CD1c-positive myeloid dendritic cell (primary cell): ENCODE data around the gene LRIG1.

Experiments used
- DNase-seq: peaks from one replicate; pipeline ENCODE4 v3.0.0-alpha.2; 2016; ENCODE audit errors: extremely low spot score

LRIG1 gene

GRCh38 chr3:66504850-66505641 is 4.2 kb upstream of the LRIG1 start:
- no peak for DNase-seq

- no peak for DNase-seq
These were observed 2.2 kb upstream of the LRIG1 start for GRCh38 chr3:66502981-66503380.

- DNase-seq: no peak
These were observed 1.5 kb upstream of the LRIG1 start for GRCh38 chr3:66502245-66502874.

GRCh38 chr3:66501483-66502244 is 842 bp upstream of the LRIG1 start:
- no peak for DNase-seq

GRCh38 chr3:66499881-66500575 is 794 bp downstream of the LRIG1 start:
- peak; percentile 34 for DNase-seq

GRCh38 chr3:66498687-66499621 is 1.9 kb downstream of the LRIG1 start:
- DNase-seq: peak; percentile 9

- DNase-seq: no peak
These were observed 2.7 kb downstream of the LRIG1 start for GRCh38 chr3:66497985-66498671.

- no peak for DNase-seq
These were observed 3.4 kb downstream of the LRIG1 start for GRCh38 chr3:66497288-66497984.

GRCh38 chr3:66496746-66497145 is 4.1 kb downstream of the LRIG1 start:
- DNase-seq: no peak

GRCh38 chr3:66496301-66496700 is 4.5 kb downstream of the LRIG1 start:
- DNase-seq: no peak

- no peak for DNase-seq
These were observed 5.2 kb downstream of the LRIG1 start for GRCh38 chr3:66495668-66496045.

- no peak for DNase-seq
These were observed 5.7 kb downstream of the LRIG1 start for GRCh38 chr3:66494959-66495667.

- DNase-seq: no peak
These were observed 7.2 kb downstream of the LRIG1 start for GRCh38 chr3:66493458-66494099.

- no peak for DNase-seq
These were observed 8.2 kb downstream of the LRIG1 start for GRCh38 chr3:66492672-66493071.

- DNase-seq: no peak
These were observed 8.8 kb downstream of the LRIG1 start for GRCh38 chr3:66492071-66492470.

- DNase-seq: no peak
These were observed 9.8 kb downstream of the LRIG1 start for GRCh38 chr3:66490984-66491383.

- DNase-seq: no peak
These were observed 10.6 kb downstream of the LRIG1 start for GRCh38 chr3:66490214-66490613.

- DNase-seq: no peak
These were observed 11.2 kb downstream of the LRIG1 start for GRCh38 chr3:66489581-66489980.

- no peak for DNase-seq
These were observed 11.7 kb downstream of the LRIG1 start for GRCh38 chr3:66489115-66489514.
